ENCODE measurements around the gene CAPN2.

CAPN2 gene

GRCh38 chr1:223712194-223712849 lies at the start of gene CAPN2:
Gene CAPN2, plus strand, starts transcription at chr1:223712539. Its CDS starts 102 bp downstream, at chr1:223712641.
- peak; percentile 68 for DNase-seq

- DNase-seq, result no peak
Observed at GRCh38 chr1:223662943-223663342, 49.4 kb upstream of the CAPN2 start.

- no peak for DNase-seq
Observed at GRCh38 chr1:223664106-223664505, 48.2 kb upstream of the CAPN2 start.

- DNase-seq, result no peak
Observed at GRCh38 chr1:223665592-223666312, 46.6 kb upstream of the CAPN2 start, which contains the start of gene CAPN8. Gene CAPN8, minus strand, starts transcription at chr1:223665701. Its CDS starts 55 bp downstream, at chr1:223665646.

- DNase-seq, result no peak
Observed at GRCh38 chr1:223667484-223668182, 44.7 kb upstream of the CAPN2 start.

- DNase-seq, result no peak
Observed at GRCh38 chr1:223669003-223669795, 43.1 kb upstream of the CAPN2 start.

GRCh38 chr1:223670458-223671159 lies 41.7 kb upstream of the CAPN2 start:
- no peak for DNase-seq

- DNase-seq, result no peak
Observed at GRCh38 chr1:223674119-223674890, 38.0 kb upstream of the CAPN2 start.

- no peak for DNase-seq
Observed at GRCh38 chr1:223678841-223679240, 33.5 kb upstream of the CAPN2 start.

- DNase-seq, result no peak
Observed at GRCh38 chr1:223680188-223680587, 32.2 kb upstream of the CAPN2 start.

- DNase-seq, result no peak
Observed at GRCh38 chr1:223682502-223682901, 29.8 kb upstream of the CAPN2 start.

- peak; percentile 73 for DNase-seq
Observed at GRCh38 chr1:223683586-223684487, 28.5 kb upstream of the CAPN2 start.

- no peak for DNase-seq
Observed at GRCh38 chr1:223684488-223684792, 27.9 kb upstream of the CAPN2 start.

- no peak for DNase-seq
Observed at GRCh38 chr1:223691121-223691520, 21.2 kb upstream of the CAPN2 start.

GRCh38 chr1:223695014-223695548 lies 17.3 kb upstream of the CAPN2 start:
- DNase-seq, result no peak

GRCh38 chr1:223695941-223696340 lies 16.4 kb upstream of the CAPN2 start:
- DNase-seq, result no peak

- no peak for DNase-seq
Observed at GRCh38 chr1:223700388-223700918, 11.9 kb upstream of the CAPN2 start.

- peak; percentile 52 for DNase-seq
Observed at GRCh38 chr1:223700942-223701637, 11.2 kb upstream of the CAPN2 start.

Measured in stimulated activated CD8-positive, alpha-beta memory T cell treated with anti-CD3 and anti-CD28 coated beads, Interleukin-4, amount 100 ng/mL, for 48 hours (primary cell).